HEK293T (cell line): ENCODE data around the gene MYO5B.
"Not testable (repeated sequence)": the region's sequence is repeated elsewhere in the genome, so short reads cannot be mapped to it uniquely, and the experiment has no call there.

Experiments
- BHLHE40 ChIP-seq: fragments of 450-650 bp; IDR thresholded peaks from 2 replicates; pipeline ENCODE4 v1.6.1; 2016; ENCODE audit warnings: mild to moderate bottlenecking, moderate library complexity, borderline replicate concordance
- CTBP1 ChIP-seq: fragments of 450-650 bp; IDR thresholded peaks from 2 replicates; pipeline ENCODE4 v1.6.1; 2016; ENCODE audit warnings: borderline replicate concordance
- ELF4 ChIP-seq: fragments of 450-650 bp; IDR thresholded peaks from 2 replicates; pipeline ENCODE4 v1.6.1; 2017; ENCODE audit warnings: antibody characterized with exemption
- FOXA1 ChIP-seq: fragments of 450-650 bp; IDR thresholded peaks from 2 replicates; pipeline ENCODE4 v1.6.1; 2016; ENCODE audit warnings: mild to moderate bottlenecking
- FOXK2 ChIP-seq: fragments of 450-650 bp; IDR thresholded peaks from 2 replicates; pipeline ENCODE4 v1.6.1; 2016; ENCODE audit warnings: mild to moderate bottlenecking
- FOXM1 ChIP-seq: fragments of 450-650 bp; IDR thresholded peaks from 2 replicates; pipeline ENCODE4 v1.6.1; 2017; ENCODE audit warnings: mild to moderate bottlenecking, borderline replicate concordance
- HDGF ChIP-seq: fragments of 450-650 bp; IDR thresholded peaks from 2 replicates; pipeline ENCODE4 v1.6.1; 2017; ENCODE audit warnings: antibody characterized with exemption, borderline replicate concordance
- L3MBTL2 ChIP-seq: fragments of 450-650 bp; conservative IDR thresholded peaks from 2 replicates; pipeline ENCODE4 v1.6.1; 2016; ENCODE audit warnings: mild to moderate bottlenecking
- SP1 ChIP-seq: fragments of 450-650 bp; IDR thresholded peaks from 2 replicates; pipeline ENCODE4 v1.6.1; 2017

GRCh38 chr18:49789560-49790134, 405.3 kb downstream of the MYO5B start:
- TF ChIP-seq FOXK2, SP1, CTBP1, ELF4, BHLHE40, L3MBTL2, HDGF, FOXM1, FOXA1: not testable (repeated sequence)
